HepG2 (cell line): ENCODE data around the gene CTNNA3. TPM values are rescaled to one million over a fixed set of nuclear protein-coding genes. Genes with fewer than 3 reads are reported as not detected.

Source experiments
- ATAC-seq: fragments of 200-7000 bp; cut with Tn5 transposase; 3 replicates; pipeline ENCODE4 v1.9.1; 2020; ENCODE audit warnings: mild to moderate bottlenecking, moderate library complexity
- BruUV-seq: library from RNA; stranded (reverse); fragments of 400-500 nt; replicated peaks from 2 replicates; lab custom pipeline; 2021; lab: Mats Ljungman, UMichigan
- CTCF ChIA-PET: fragments of 300-600 bp; formaldehyde crosslinking; extraction: SDS; loops from one replicate; lab custom pipeline; 2021; ENCODE audit warnings: low total read pairs, inconsistent platforms, low intra/inter-chr PET ratio; lab: Yijun Ruan, JAX
- POLR2A ChIA-PET: fragments of 350-600 bp; sonication (Branson Sonifier 250); formaldehyde crosslinking; loops from one replicate; lab custom pipeline; 2020; ENCODE audit warnings: antibody characterized with exemption, inconsistent platforms; lab: Yijun Ruan, JAX
- DNase-seq: peaks from one replicate; pipeline ENCODE4 v3.0.0-alpha.2; 2015; ENCODE audit warnings: low spot score
- FAIRE-seq: peaks from 3 replicates; lab custom pipeline; 2011; peaks lifted over from hg19 to GRCh38; lab: Jason Lieb, UNC
- H2AFZ ChIP-seq: one replicate; pipeline ENCODE4 v1.6.1; 2011; ENCODE audit warnings: low read length, inconsistent platforms
- H3K27ac ChIP-seq: fragments of 300-600 bp; 3 replicates; pipeline ENCODE4 v1.8.0; 2011; ENCODE audit warnings: mixed run types, mild to moderate bottlenecking, mixed read lengths, low read length, inconsistent platforms; ENCODE audit not compliant: insufficient read depth; ENCODE audit errors: extremely low read length
- H3K27me3 ChIP-seq, 2 experiments: fragments of 200-600 bp in 1 of 2; 2 replicates in 1 of 2; 3 replicates in 1 of 2; pipeline versions ENCODE4 v1.6.0 to v1.8.0; 2011; ENCODE audit warnings: low read length in 2 of 2, mild to moderate bottlenecking in 2 of 2, moderate library complexity in 2 of 2, inconsistent platforms in 1 of 2; ENCODE audit not compliant: insufficient read depth in 2 of 2, control insufficient read depth in 1 of 2
- H3K36me3 ChIP-seq, 2 experiments: fragments of 200-600 bp in 1 of 2; replicated peaks in 1 of 2; 2 replicates in 1 of 2; 3 replicates in 1 of 2; pipeline versions ENCODE4 v1.5.1 to v1.8.0; 2011; ENCODE audit warnings: low read length in 2 of 2, inconsistent platforms in 1 of 2; ENCODE audit not compliant: insufficient read depth in 2 of 2, control insufficient read depth in 1 of 2
- H3K4me1 ChIP-seq: 2 replicates; pipeline ENCODE4 v1.5.1; 2012; ENCODE audit warnings: low read length, inconsistent platforms; ENCODE audit not compliant: insufficient read depth
- H3K4me2 ChIP-seq: 2 replicates; pipeline ENCODE4 v1.6.0; 2011; ENCODE audit warnings: low read depth, low read length, inconsistent platforms
- H3K4me3 ChIP-seq, 3 experiments: fragments of 200-600 bp in 1 of 3; sonication (generic), shearing (Covaris generic) in 1 of 3; replicated peaks in 1 of 3; 2 replicates each; pipeline ENCODE4 v1.5.1; 2011 to 2016; ENCODE audit warnings: low read length in 3 of 3, inconsistent platforms in 2 of 3, low read depth in 2 of 3, mild to moderate bottlenecking in 2 of 3, control low read depth in 1 of 3, mixed read lengths in 1 of 3; ENCODE audit not compliant: insufficient read depth in 1 of 3
- H3K79me2 ChIP-seq: one replicate; pipeline ENCODE4 v1.6.1; 2011; ENCODE audit warnings: low read length, inconsistent platforms; ENCODE audit not compliant: insufficient read depth
- H3K9ac ChIP-seq: 2 replicates; pipeline ENCODE4 v1.6.0; 2011; ENCODE audit warnings: mild to moderate bottlenecking, low read depth, low read length, inconsistent platforms; ENCODE audit not compliant: insufficient read depth
- H3K9me3 ChIP-seq: 2 replicates; pipeline ENCODE4 v1.5.1; 2012; ENCODE audit warnings: mild to moderate bottlenecking, low read length
- H4K20me1 ChIP-seq: 2 replicates; pipeline ENCODE4 v1.6.0; 2011; ENCODE audit warnings: inconsistent platforms, mild to moderate bottlenecking, low read length, moderate library complexity; ENCODE audit not compliant: insufficient read depth
- AKNA ChIP-seq: sonication (generic); formaldehyde crosslinking; IDR thresholded peaks from 2 replicates; pipeline ENCODE4 v1.4.0; 2020; ENCODE audit warnings: missing genetic modification reagents, borderline replicate concordance
- CCDC6 ChIP-seq: sonication (generic); formaldehyde crosslinking; IDR thresholded peaks from 2 replicates; pipeline ENCODE4 v1.8.1; 2022; ENCODE audit warnings: mild to moderate bottlenecking, missing genetic modification reagents, moderate library complexity
- EZH2 ChIP-seq: conservative IDR thresholded peaks from 2 replicates; pipeline ENCODE4 v1.6.1; 2012; ENCODE audit warnings: mild to moderate bottlenecking, low read depth, low read length, moderate library complexity
- FOSL1 ChIP-seq: sonication (generic); formaldehyde crosslinking; IDR thresholded peaks from 2 replicates; pipeline ENCODE4 v1.9.0; 2021; ENCODE audit warnings: missing genetic modification reagents, borderline replicate concordance
- KDM1A ChIP-seq: IDR thresholded peaks from 2 replicates; pipeline ENCODE4 v1.6.1; 2016; ENCODE audit warnings: missing compliant biosample characterization
- KLF12 ChIP-seq: sonication (generic); formaldehyde crosslinking; IDR thresholded peaks from 2 replicates; pipeline ENCODE4 v1.4.0; 2020; ENCODE audit warnings: missing genetic modification reagents, borderline replicate concordance
- POLR2G ChIP-seq: fragments of 200-400 bp; formaldehyde crosslinking; IDR thresholded peaks from 2 replicates; pipeline ENCODE4 v1.6.1; 2018; ENCODE audit warnings: mild to moderate bottlenecking, low read depth, low read length, moderate library complexity
- RAD21 ChIP-seq: fragments of 450-650 bp; formaldehyde crosslinking; IDR thresholded peaks from 2 replicates; pipeline ENCODE4 v1.5.0; 2020; ENCODE audit warnings: mild to moderate bottlenecking
- TEAD3 ChIP-seq: optimal IDR thresholded peaks from 2 replicates; pipeline ENCODE3; 2016; ENCODE audit warnings: borderline replicate concordance
- ZNF12 ChIP-seq: sonication (generic); formaldehyde crosslinking; IDR thresholded peaks from 2 replicates; pipeline ENCODE4 v1.5.0; 2020; ENCODE audit warnings: missing genetic modification reagents
- ZNF143 ChIP-seq: sonication (generic); formaldehyde crosslinking; IDR thresholded peaks from 2 replicates; pipeline ENCODE4 v1.4.0; 2020; ENCODE audit warnings: missing genetic modification reagents
- ZNF232 ChIP-seq: sonication (generic); formaldehyde crosslinking; IDR thresholded peaks from 2 replicates; pipeline ENCODE4 v1.4.0; 2020; ENCODE audit warnings: missing genetic modification reagents, borderline replicate concordance
- ZNF609 ChIP-seq: sonication (generic); formaldehyde crosslinking; IDR thresholded peaks from 2 replicates; pipeline ENCODE4 v1.4.0; 2020; ENCODE audit warnings: mild to moderate bottlenecking, missing genetic modification reagents, borderline replicate concordance
- ZNF777 ChIP-seq: sonication (generic); formaldehyde crosslinking; IDR thresholded peaks from 2 replicates; pipeline ENCODE4 v1.4.0; 2020; ENCODE audit warnings: missing genetic modification reagents
- WGBS: methylation state at CpG from one replicate; pipeline ENCODE4 v1.1.6; 2017; ENCODE audit warnings: low lambda C conversion rate; 5-methylcytosine and 5-hydroxymethylcytosine counted together
- in situ Hi-C: cut with HindIII; loops from 2 replicates; pipeline ENCODE4 v1.10.0; 2017; ENCODE audit warnings: low pct_unique_long_range_greater_than_20kb; ENCODE audit not compliant: extremely low pct_ligation_motif_present
- intact Hi-C: fragments of 100-400 bp; cut with micrococcal nuclease; formaldehyde crosslinking; loops from one replicate; pipeline ENCODE4 v1.10.0; 2022; ENCODE audit not compliant: unreplicated experiment
- polyA plus RNA-seq, 8 experiments: library from polyadenylated mRNA; depleted of rRNA in 3 of 8; stranded (reverse) in 7 of 8; unstranded in 1 of 8; fragments of >200 nt; fragmentation: Illumina TruSeq in 4 of 8; extraction: Trizol in 4 of 8; gene quantifications; 2 replicates each; pipeline versions ENCODE4 v1.2.1 to v1.2.3, GENCODE V29; 2011 to 2016; ENCODE audit warnings: low read depth in 4 of 8, missing spikeins in 1 of 8, mixed read lengths in 1 of 8; ENCODE audit not compliant: insufficient read depth in 1 of 8
- total RNA-seq, 5 experiments: library from RNA; depleted of rRNA; stranded (reverse); fragments of >200 nt; fragmentation: Illumina TruSeq; extraction: Trizol; gene quantifications; 2 replicates each; pipeline ENCODE4 v1.2.3, GENCODE V29; 2016; ENCODE audit warnings: low read depth in 1 of 5

The CTNNA3 gene
- total and polyA plus RNA-seq, 2 of the 13 experiments (the other 11 are each of a cell fraction or from before 2014, with no cell fraction given) = not detected

- TF ChIP-seq RAD21 (CRISPR knock-in tag) (peak; percentile 57), KDM1A (no peak)
Measured at GRCh38 chr10:66931340-66931948, 764.6 kb downstream of the CTNNA3 start (continued).

DNA sequence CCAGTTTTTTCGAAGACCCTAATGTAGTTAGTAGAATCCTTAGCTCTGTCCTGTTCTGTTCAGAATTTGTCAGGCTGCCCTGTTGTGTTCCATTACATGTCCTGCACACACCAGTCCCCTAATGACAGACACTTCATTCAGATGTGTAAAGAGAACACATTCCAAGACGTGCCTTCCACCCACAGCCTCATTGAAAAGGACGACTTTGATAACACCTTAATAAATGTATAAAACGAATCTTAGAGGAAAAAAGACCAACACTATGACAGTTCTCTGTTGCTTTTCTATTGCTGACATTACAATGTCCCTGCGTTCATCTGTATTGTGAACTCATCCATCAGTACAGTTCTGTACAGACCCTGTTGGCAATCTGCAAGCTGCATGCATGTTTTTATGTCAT lies 766.6 kb downstream of the CTNNA3 start:
- Histone ChIP-seq H4K20me1 (no peaks in the 10 kb centered on the region), H3K4me2 (no peak overlapping the region), H3K36me3 (no peaks in the 10 kb centered on the region), H3K27ac (no peak overlapping the region), H3K4me1 (no peaks in the 10 kb centered on the region), H3K4me3 (no peak overlapping the region), H3K27me3 (peaks cover 2 to 10% of the 10 kb centered on the region in 2 experiments; a peak in 2 of 5 replicates), H3K79me2 (no peaks in the 10 kb centered on the region), H3K9ac (no peak overlapping the region), H3K9me3 (no peaks in the 10 kb centered on the region), H2AFZ (no peak overlapping the region)
- WGBS = 0% methylated on average over 5 of the region's 5 CpGs
- no peak for ATAC-seq
- POLR2A ChIA-PET = no interaction called here
- BruUV-seq = no TSS peak
- in situ Hi-C loops = no loop called here
- CTCF ChIA-PET = no interaction called here
- no peak for DNase-seq
- no peak for FAIRE-seq
- TF ChIP-seq CCDC6 (CRISPR knock-in tag) = no peak
- TF ChIP-seq ZNF232 (CRISPR knock-in tag) = no peak
- TF ChIP-seq FOSL1 (CRISPR knock-in tag) = no peak
- no peak for TF ChIP-seq ZNF777 (CRISPR knock-in tag)
- no peak for TF ChIP-seq ZNF12 (CRISPR knock-in tag)
- TF ChIP-seq EZH2 = no peak
- TF ChIP-seq AKNA (CRISPR knock-in tag) = no peak
- no peak for TF ChIP-seq KLF12 (CRISPR knock-in tag)
- TF ChIP-seq ZNF609 = no peak
- no peak for TF ChIP-seq ZNF143 (CRISPR knock-in tag)
- TF ChIP-seq TEAD3 (CRISPR knock-in tag) = no peak
- TF ChIP-seq POLR2G = no peak
- intact Hi-C loops = no loop called here
